Head of caudate nucleus (tissue), 42 donors: ENCODE data around the gene TIGD1.

Experiments
- DNase-seq, 42 donors: peaks; one replicate each; pipeline versions ENCODE4 v3.0.0 to v3.0.0-alpha.2; 2020 to 2021; ENCODE audit warnings: mixed read lengths in 7 of 42
- intact Hi-C: fragments of 100-400 bp; cut with DNase I; formaldehyde crosslinking; loops from one replicate; pipeline ENCODE4 v1.15.0; 2022

TIGD1 gene

GRCh38 chr2:232528746-232529460 is 21.5 kb downstream of the TIGD1 start:
- peak in 1 of 42 donors; percentile 24 for DNase-seq
- intact Hi-C loops = loop anchor here (10.0 kb wide), 1 partner anchor 624 kb away; no protein-coding TSS in a partner anchor

DNA sequence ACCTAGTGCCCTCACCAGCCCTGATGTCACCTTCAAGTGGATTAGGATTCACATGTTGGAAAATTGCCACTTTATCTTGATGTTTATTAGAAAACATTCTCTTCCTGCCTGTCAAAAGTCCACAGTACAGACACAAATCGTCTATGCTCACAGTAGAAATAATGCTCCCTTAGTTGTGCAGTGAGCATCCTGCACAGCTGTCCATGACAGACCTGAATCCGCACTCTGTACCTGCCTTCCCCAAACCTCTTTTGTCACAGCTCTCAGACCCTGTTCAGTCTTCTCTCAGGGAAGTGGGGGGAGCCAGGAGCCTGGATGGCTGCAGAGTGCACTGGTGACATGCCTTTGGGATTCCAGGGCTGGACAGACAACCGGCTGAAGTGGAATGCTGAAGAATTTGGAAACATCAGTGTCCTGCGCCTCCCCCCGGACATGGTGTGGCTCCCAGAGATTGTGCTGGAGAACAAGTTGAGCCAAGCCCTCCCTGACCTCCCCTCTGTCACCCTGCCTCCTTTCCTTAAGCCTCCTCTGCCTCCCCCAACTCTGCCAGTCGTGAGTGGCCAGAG is 22.4 kb downstream of the TIGD1 start:
- intact Hi-C loops = loop anchor here (10.0 kb wide), 1 partner anchor 623 kb away; no protein-coding TSS in a partner anchor

GRCh38 chr2:232526372-232526941 is 23.9 kb downstream of the TIGD1 start:
- no peak for DNase-seq
- intact Hi-C loops = loop anchor here (10.0 kb wide), 1 partner anchor 622 kb away; no protein-coding TSS in a partner anchor

More for the DNA sequence above, 22.4 kb downstream of the TIGD1 start:
- peak in 1 of 42 donors; percentile 19 for DNase-seq

DNA sequence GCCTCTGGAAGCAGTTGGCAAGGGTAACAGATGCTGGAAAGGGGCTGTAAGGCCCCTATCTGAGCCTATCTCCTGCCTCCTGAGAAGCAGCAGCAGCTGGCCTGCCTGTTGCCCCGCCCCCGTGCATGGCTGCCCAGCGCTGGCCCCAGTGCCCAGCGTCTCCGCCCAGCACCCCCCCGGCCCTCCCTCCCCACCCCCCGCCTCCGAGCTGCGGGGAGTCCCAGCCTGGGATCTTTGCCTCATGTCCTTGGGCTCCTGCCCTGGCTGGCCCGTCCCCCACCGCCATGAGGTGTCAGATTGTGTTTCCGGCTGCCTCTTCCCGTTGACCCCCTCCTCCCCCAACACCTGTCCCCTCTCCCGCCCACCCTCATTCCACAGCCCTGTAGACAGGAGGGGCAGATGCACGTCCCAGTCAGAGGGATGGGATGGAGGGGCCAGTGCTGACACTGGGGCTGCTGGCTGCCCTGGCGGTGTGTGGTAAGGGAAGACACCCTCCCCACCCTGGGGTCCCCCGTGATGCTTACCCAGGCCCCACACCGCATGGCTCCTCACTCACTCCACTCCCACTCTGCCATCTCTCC is 24.5 kb downstream of the TIGD1 start, which contains the start of gene CHRND:
CHRND (plus strand) TSS at position 370 of the 581 bp plus-strand sequence; CDS start at position 426, 56 bp downstream.
- DNase-seq = peak in 32 of 42 donors; percentile 17 to 75 (median 52)
- intact Hi-C loops = loop anchor here (10.0 kb wide), 1 partner anchor 621 kb away; no protein-coding TSS in a partner anchor

DNA sequence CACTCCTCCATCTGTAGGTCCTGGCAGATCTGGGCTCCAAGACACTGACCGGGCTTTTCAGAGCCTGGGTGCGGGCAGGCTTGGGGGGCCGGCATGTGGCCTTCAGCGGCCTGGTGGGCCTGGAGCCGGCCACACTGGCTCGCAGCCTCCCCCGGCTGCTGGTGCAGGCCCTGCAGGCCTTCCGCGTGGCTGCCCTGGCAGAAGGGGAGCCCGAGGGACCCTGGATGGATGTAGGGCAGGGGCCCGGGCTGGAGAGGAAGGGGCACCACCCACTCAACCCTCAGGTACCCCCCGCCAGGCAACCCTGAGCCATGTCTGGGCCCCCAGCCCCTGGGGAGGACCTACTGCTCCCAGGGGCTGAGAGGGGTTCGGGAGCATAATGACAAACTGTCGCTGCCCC is 25.2 kb downstream of the TIGD1 start:
- no peak for DNase-seq
- intact Hi-C loops = loop anchor here (10.0 kb wide), 1 partner anchor 620 kb away; no protein-coding TSS in a partner anchor

DNA sequence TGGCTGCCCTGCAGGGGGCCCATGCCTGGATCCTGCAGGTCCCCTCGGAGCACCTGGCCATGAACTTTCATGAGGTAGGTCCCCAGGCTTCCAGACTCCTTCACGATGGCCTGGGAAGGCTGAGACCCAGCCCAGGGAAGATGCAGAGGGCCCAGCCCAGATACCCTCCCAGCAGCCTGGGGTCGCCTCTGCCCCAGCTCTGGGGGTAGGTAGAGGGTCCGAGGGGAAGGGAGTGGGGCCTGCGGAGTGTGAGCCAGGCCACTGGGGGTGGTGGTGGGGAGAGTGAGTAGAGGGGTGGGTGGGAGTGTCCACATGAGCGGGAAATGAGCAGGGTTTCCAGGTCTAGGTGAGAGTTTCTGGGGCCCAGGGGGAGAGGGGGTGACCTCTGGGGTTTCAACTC is 25.6 kb downstream of the TIGD1 start:
- DNase-seq = no peak
- intact Hi-C loops = loop anchor here (10.0 kb wide), 1 partner anchor 620 kb away; no protein-coding TSS in a partner anchor

GRCh38 chr2:232523682-232524597 is 26.4 kb downstream of the TIGD1 start:
- intact Hi-C loops = loop anchor here (10.0 kb wide), 1 partner anchor 619 kb away; no protein-coding TSS in a partner anchor
- DNase-seq = peak in 40 of 42 donors; percentile 29 to 82 (median 58)

GRCh38 chr2:232523402-232523681 is 27.0 kb downstream of the TIGD1 start:
- no peak for DNase-seq
- intact Hi-C loops = loop anchor here (10.0 kb wide), 1 partner anchor 619 kb away; no protein-coding TSS in a partner anchor

DNA sequence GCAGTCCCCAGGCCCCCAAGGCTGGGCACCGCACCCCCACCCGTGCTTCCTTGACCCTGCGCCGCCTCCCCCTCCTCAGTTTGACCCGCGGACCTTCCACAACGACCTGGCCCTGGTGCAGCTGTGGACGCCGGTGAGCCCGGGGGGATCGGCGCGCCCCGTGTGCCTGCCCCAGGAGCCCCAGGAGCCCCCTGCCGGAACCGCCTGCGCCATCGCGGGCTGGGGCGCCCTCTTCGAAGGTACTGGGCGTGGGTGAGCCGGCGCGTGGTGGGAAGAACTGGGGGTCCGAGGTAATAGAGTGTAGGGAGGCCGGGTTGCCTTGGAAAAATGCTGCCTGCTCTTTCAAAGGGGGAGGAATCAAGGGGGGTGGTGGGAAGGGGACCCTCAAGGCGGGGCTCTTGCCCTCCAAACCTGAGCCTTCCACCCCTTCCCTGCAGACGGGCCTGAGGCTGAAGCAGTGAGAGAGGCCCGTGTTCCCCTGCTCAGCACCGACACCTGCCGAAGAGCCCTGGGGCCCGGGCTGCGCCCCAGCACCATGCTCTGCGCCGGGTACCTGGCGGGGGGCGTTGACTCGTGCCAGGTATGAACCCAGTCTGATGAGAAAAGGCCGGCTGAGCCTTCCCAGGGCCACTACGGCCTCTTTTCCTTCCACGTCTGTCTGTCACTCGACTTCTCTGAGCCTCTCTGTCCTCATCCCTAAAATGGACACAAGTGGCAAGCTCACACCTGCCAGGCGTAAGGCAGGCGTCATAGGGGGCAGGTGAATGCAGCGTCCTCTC is 27.5 kb downstream of the TIGD1 start:
- DNase-seq = no peak
- intact Hi-C loops = loop anchor here (10.0 kb wide), 1 partner anchor 618 kb away; no protein-coding TSS in a partner anchor

DNA sequence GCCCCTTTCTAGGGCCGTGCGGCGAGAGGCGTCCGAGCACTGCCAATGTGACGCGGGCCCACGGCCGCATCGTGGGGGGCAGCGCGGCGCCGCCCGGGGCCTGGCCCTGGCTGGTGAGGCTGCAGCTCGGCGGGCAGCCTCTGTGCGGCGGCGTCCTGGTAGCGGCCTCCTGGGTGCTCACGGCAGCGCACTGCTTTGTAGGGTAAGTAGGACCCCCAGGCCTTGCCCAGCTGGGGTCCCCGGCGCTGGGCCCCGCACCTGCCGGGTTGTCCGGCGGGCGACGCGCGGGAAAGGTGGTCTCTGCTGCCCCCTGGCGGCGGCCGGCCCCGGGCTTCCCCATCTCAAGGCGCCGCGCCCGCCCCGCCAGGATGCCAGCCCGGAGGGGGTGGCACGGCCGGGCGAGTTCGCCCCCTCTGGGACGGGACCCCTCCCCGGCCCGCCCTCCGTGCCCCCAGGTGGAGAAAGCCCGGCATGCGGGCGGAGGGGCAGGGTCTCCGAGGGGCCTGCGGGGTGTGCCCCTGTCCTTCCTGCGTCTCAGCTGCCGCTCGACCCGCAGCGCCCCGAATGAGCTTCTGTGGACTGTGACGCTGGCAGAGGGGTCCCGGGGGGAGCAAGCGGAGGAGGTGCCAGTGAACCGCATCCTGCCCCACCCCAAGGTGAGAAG is 28.3 kb downstream of the TIGD1 start:
- intact Hi-C loops = loop anchor here (10.0 kb wide), 1 partner anchor 617 kb away; no protein-coding TSS in a partner anchor
- peak in 40 of 42 donors; percentile 35 to 88 (median 70) for DNase-seq

- intact Hi-C loops = loop anchor here (10.0 kb wide), 1 partner anchor 616 kb away; no protein-coding TSS in a partner anchor
- no peak for DNase-seq
These were observed 29.3 kb downstream of the TIGD1 start for GRCh38 chr2:232521098-232521497.

DNA sequence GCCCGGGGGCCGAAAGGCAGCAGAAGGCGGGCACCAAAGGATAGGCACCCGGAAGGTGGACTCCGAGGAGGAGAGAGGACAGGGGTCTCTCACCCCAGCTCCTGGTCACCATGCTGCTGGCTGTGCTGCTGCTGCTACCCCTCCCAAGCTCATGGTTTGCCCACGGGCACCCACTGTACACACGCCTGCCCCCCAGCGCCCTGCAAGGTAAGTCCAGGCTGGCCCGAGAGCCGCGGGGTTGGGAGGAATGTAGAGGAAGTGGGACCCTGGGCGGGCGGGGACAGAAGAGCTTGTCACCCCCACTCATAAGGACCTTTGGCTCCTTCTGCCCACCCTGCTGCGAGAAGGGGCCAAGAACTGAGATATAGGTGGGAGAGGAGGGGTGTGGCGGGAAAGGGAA is 29.9 kb downstream of the TIGD1 start:
- no peak for DNase-seq
- intact Hi-C loops = loop anchor here (10.0 kb wide), 1 partner anchor 616 kb away; no protein-coding TSS in a partner anchor

DNA sequence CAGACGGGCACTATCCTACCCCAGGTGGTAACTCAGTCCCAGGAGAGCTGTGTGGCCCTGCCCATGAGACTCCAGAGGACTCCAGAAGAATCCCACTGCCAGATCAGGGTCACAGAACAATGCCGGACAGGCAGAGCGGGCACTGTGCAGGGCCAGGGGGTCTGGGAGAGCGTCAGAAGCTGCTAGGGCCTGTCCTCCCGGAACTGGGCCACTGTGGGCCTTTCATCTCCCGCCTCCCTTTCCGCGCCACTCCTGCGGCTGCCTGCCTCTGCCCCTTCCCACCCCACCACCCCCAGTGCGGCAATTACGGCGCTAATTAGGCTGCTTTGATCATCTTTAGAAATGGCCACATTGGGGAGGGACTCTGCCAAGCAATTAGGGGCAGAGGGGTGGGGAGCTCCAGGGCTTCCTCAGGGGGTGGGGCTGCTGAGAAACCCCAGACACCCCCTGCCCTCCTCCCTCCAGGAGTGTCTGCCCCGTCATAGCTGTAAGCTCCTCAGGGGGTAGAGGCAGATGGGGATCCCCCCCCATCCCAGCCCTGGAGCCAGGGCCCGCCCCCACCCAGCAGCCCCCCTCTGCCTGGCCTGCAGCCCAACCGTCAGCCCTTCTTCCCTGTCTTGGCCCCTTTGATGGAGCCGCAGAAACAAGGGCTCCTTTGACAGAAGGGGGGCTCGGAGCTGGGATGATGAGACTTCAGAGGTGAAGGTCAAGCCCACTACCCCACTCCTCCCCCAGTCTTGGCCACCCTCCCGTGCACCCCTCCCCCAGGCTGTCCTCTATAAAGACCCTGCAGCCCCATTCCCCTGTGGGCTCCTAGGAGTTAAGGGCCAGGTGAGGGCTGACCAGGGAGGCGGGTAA is 30.5 kb downstream of the TIGD1 start, which contains the start of gene PRSS56:
PRSS56 (plus strand) TSS at position 808 of the 858 bp plus-strand sequence. CDS start 211 bp downstream, outside the sequence.
- intact Hi-C loops = loop anchor here (2.0 to 10.0 kb wide), 2 partner anchors 73 to 615 kb away; no protein-coding TSS in a partner anchor
- no peak for DNase-seq

DNA sequence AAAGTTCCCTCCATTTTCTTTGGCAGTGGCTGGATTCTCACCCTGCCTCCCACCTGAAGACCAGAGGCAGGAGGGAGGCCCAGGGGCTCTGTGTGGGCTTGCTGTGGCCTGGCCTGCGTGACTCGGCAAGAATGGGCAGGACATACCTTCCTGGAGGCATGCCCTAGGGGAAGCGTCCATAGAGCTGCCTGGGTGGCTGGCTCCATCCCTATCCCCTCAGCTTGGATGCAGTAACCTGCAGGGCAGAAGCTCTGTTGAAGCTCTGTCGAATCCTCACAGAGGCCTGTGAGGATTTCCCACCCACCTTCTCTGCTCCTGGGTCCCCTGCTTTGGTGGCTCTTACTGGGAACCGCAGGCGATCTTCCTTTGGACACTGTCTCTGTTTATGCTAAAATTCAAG is 31.5 kb downstream of the TIGD1 start:
- DNase-seq = no peak
- intact Hi-C loops = loop anchor here (2.0 kb wide), 1 partner anchor 72 kb away; no protein-coding TSS in a partner anchor

DNA sequence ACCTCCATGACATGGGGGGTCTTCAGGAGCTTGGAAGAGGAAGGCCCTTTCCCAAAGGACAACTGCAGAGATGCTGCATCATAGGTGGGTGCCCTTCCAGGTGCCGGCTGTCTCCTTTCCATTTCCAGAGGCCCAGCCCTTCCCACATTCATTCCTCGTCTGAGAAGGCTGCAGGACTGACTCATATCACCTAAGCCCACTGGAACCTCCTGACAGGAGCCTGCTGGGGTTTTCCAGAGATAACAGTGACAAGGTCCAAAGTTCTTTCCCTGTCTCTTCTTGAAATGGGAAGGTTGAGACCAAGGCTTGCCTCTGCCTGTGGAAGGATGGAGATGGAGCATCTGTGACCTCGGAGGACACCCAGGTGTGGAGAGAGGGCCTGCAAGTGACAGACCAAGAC is 33.8 kb downstream of the TIGD1 start:
- intact Hi-C loops = no loop called here
- no peak for DNase-seq

GRCh38 chr2:232515639-232516038 is 34.7 kb downstream of the TIGD1 start:
- DNase-seq = no peak
- intact Hi-C loops = no loop called here
